ENCODE measurements around the gene IL11RA.

IL11RA gene

DNA sequence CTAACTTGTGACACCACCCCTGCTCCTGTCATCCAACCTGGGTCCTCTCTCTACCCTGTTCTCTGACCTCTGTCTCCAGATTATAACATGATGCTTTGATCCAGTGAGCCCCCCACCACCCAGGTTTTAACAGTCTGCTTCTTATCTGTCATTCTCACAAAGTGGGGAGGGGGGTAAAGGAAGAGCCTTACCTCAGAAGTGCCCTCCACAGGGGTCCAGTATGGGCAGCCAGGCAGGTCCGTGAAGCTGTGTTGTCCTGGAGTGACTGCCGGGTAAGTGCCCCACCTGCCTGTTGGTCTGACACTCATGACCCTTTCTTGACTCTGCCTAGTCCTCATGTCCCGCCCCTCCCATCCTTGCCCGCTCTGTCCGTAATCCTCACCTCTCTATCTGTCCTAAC is 3.4 kb downstream of the IL11RA start:
- Histone ChIP-seq H3K4me3 (IDR thresholded peaks at IDR 0.05; ENCODE audit: insufficient read depth, low read depth, low read length) (no peak overlapping the region), H2AFZ (ENCODE audit: low read depth) (no peak overlapping the region), H3K27me3 (ENCODE audit: insufficient read depth, low read depth) (no peaks in the 10 kb centered on the region), H4K20me1 (ENCODE audit: insufficient read depth) (no peaks in the 10 kb centered on the region), H3K27ac (no peak overlapping the region), H3K79me2 (ENCODE audit: insufficient read depth, low read depth) (no peaks in the 10 kb centered on the region), H3K4me2 (no peak overlapping the region), H3K4me1 (ENCODE audit: low read depth, poor library complexity, severe bottlenecking) (no peaks in the 10 kb centered on the region), H3K9ac (no peak overlapping the region), H3K36me3 (ENCODE audit: insufficient read depth) (no peaks in the 10 kb centered on the region)
- TF ChIP-seq, protein P1, sequence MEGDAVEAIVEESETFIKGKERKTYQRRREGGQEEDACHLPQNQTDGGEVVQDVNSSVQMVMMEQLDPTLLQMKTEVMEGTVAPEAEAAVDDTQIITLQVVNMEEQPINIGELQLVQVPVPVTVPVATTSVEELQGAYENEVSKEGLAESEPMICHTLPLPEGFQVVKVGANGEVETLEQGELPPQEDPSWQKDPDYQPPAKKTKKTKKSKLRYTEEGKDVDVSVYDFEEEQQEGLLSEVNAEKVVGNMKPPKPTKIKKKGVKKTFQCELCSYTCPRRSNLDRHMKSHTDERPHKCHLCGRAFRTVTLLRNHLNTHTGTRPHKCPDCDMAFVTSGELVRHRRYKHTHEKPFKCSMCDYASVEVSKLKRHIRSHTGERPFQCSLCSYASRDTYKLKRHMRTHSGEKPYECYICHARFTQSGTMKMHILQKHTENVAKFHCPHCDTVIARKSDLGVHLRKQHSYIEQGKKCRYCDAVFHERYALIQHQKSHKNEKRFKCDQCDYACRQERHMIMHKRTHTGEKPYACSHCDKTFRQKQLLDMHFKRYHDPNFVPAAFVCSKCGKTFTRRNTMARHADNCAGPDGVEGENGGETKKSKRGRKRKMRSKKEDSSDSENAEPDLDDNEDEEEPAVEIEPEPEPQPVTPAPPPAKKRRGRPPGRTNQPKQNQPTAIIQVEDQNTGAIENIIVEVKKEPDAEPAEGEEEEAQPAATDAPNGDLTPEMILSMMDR (conservative IDR thresholded peaks at IDR 0.05; ENCODE audit: low read depth, low read length) = no peak

DNA sequence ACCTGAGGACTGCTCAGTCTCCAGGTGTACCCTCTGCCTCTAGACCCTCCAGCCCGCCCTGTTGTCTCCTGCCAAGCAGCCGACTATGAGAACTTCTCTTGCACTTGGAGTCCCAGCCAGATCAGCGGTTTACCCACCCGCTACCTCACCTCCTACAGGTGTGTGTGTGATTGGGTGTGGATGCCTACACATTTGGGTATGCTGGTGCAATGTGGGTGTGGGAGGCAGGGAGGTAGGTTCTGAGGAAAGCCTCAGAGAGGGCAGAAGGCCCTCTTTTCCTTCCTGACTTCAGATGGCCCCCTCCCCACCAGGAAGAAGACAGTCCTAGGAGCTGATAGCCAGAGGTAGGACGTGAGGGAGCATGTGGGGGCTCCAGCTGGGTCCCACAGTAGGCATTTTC is 5.0 kb downstream of the IL11RA start:
- TF ChIP-seq, protein P1 (conservative IDR thresholded peaks at IDR 0.05; ENCODE audit: low read depth, low read length) = no peak
- Histone ChIP-seq H3K4me2 (no peak overlapping the region), H2AFZ (ENCODE audit: low read depth) (no peak overlapping the region), H3K4me1 (ENCODE audit: low read depth, poor library complexity, severe bottlenecking) (no peaks in the 10 kb centered on the region), H3K36me3 (ENCODE audit: insufficient read depth) (no peaks in the 10 kb centered on the region), H3K27me3 (ENCODE audit: insufficient read depth, low read depth) (no peaks in the 10 kb centered on the region), H3K79me2 (ENCODE audit: insufficient read depth, low read depth) (no peaks in the 10 kb centered on the region), H3K27ac (no peak overlapping the region), H3K9ac (no peak overlapping the region), H3K4me3 (IDR thresholded peaks at IDR 0.05; ENCODE audit: insufficient read depth, low read depth, low read length) (no peak overlapping the region), H4K20me1 (ENCODE audit: insufficient read depth) (no peaks in the 10 kb centered on the region)

DNA sequence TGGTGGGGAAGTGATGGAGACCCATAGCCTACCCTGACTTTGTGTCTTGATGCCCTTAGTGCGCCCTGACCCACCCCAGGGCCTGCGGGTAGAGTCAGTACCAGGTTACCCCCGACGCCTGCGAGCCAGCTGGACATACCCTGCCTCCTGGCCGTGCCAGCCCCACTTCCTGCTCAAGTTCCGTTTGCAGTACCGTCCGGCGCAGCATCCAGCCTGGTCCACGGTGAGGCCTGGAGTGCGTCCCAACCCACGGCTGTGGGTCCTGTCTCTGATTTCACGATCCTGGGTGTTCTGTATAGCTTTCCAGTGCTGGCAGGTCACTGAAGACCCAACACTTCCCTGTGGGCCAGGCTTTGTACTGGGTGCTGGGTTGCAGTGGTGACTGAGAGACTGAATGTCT is 6.5 kb downstream of the IL11RA start:
- no peak overlapping the region for H3K9ac ChIP-seq
- no peaks in the 10 kb centered on the region for H3K27me3 ChIP-seq (ENCODE audit: insufficient read depth, low read depth)
- no peaks in the 10 kb centered on the region for H4K20me1 ChIP-seq (ENCODE audit: insufficient read depth)
- no peak overlapping the region for H3K27ac ChIP-seq
- no peaks in the 10 kb centered on the region for H3K79me2 ChIP-seq (ENCODE audit: insufficient read depth, low read depth)
- H3K4me2 ChIP-seq = no peak overlapping the region
- H3K36me3 ChIP-seq (ENCODE audit: insufficient read depth) = no peaks in the 10 kb centered on the region
- H3K4me1 ChIP-seq (ENCODE audit: low read depth, poor library complexity, severe bottlenecking) = no peaks in the 10 kb centered on the region
- TF ChIP-seq, protein P1 (conservative IDR thresholded peaks at IDR 0.05; ENCODE audit: low read depth, low read length) = no peak
- no peak overlapping the region for H3K4me3 ChIP-seq (IDR thresholded peaks at IDR 0.05; ENCODE audit: insufficient read depth, low read depth, low read length)
- no peak overlapping the region for H2AFZ ChIP-seq (ENCODE audit: low read depth)

DNA sequence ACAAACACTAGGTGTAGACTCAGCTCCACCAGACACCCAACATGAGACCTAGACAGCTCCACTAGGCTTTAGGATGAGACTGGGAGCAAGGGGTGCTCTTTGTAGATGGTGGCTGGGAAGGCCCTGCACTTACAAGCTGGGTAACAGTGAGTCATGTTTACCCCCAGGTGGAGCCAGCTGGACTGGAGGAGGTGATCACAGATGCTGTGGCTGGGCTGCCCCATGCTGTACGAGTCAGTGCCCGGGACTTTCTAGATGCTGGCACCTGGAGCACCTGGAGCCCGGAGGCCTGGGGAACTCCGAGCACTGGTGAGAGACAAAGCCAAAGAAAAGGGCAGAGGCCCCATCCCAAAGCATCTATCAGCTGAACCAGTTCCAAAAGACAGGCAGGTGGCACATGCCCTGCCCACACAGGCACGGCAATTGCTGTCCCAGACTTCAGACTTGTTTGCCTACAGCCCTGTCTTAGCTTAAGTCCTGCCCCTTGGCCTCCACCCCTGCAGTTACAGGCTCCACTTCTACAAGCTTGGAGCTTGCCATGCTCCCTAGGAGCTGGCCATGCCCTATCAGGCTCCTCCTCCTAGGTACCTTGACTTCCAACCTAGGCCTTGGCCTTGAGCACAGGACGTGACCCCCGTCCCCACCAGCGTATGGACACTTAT is 7.7 kb downstream of the IL11RA start:
- Histone ChIP-seq H2AFZ (ENCODE audit: low read depth) (no peak overlapping the region), H3K4me2 (no peak overlapping the region), H3K27ac (no peak overlapping the region), H3K9ac (no peak overlapping the region), H3K4me3 (IDR thresholded peaks at IDR 0.05; ENCODE audit: insufficient read depth, low read depth, low read length) (no peak overlapping the region), H4K20me1 (ENCODE audit: insufficient read depth) (no peaks in the 10 kb centered on the region), H3K27me3 (ENCODE audit: insufficient read depth, low read depth) (no peaks in the 10 kb centered on the region), H3K79me2 (ENCODE audit: insufficient read depth, low read depth) (no peaks in the 10 kb centered on the region), H3K36me3 (ENCODE audit: insufficient read depth) (no peaks in the 10 kb centered on the region), H3K4me1 (ENCODE audit: low read depth, poor library complexity, severe bottlenecking) (peaks cover 8% of the 10 kb centered on the region)
- TF ChIP-seq, protein P1 (conservative IDR thresholded peaks at IDR 0.05; ENCODE audit: low read depth, low read length) = no peak
